Measurements from ENCODE around the gene PUM2.
"Not testable (repeated sequence)": the region's sequence is repeated elsewhere in the genome, so short reads cannot be mapped to it uniquely, and the experiment has no call there.

Gene PUM2

GRCh38 chr2:20350753-20351554 is at the start of gene PUM2:
Gene PUM2, minus strand, starts transcription at chr2:20350844. Its CDS starts 23,484 bp downstream, at chr2:20327360.
- DNase-seq (ENCODE audit: low read depth), result peak; percentile 89

GRCh38 chr2:20400306-20400705 is 49.7 kb upstream of the PUM2 start:
- no peak for DNase-seq (ENCODE audit: low read depth)

- DNase-seq (ENCODE audit: low read depth), result no peak
Measured at GRCh38 chr2:20398956-20399567, 48.4 kb upstream of the PUM2 start.

- no peak for DNase-seq (ENCODE audit: low read depth)
Measured at GRCh38 chr2:20397811-20398447, 47.3 kb upstream of the PUM2 start.

- DNase-seq (ENCODE audit: low read depth), result no peak
Measured at GRCh38 chr2:20396356-20397000, 45.8 kb upstream of the PUM2 start.

GRCh38 chr2:20393986-20394385 is 43.3 kb upstream of the PUM2 start:
- no peak for DNase-seq (ENCODE audit: low read depth)

GRCh38 chr2:20391951-20392699 is 41.5 kb upstream of the PUM2 start:
- no peak for DNase-seq (ENCODE audit: low read depth)

GRCh38 chr2:20390524-20391123 is 40.0 kb upstream of the PUM2 start:
- no peak for DNase-seq (ENCODE audit: low read depth)

- no peak for DNase-seq (ENCODE audit: low read depth)
Measured at GRCh38 chr2:20384953-20385352, 34.3 kb upstream of the PUM2 start.

- no peak for DNase-seq (ENCODE audit: low read depth)
Measured at GRCh38 chr2:20382965-20383810, 32.5 kb upstream of the PUM2 start.

GRCh38 chr2:20381457-20381856 is 30.8 kb upstream of the PUM2 start:
- DNase-seq (ENCODE audit: low read depth), result no peak

- DNase-seq (ENCODE audit: low read depth), result no peak
Measured at GRCh38 chr2:20378891-20379519, 28.4 kb upstream of the PUM2 start.

GRCh38 chr2:20378341-20378740 is 27.7 kb upstream of the PUM2 start:
- DNase-seq (ENCODE audit: low read depth), result no peak

- DNase-seq (ENCODE audit: low read depth), result no peak
Measured at GRCh38 chr2:20377741-20378140, 27.1 kb upstream of the PUM2 start.

- DNase-seq (ENCODE audit: low read depth), result not testable (repeated sequence)
Measured at GRCh38 chr2:20374982-20375381, 24.3 kb upstream of the PUM2 start.

- no peak for DNase-seq (ENCODE audit: low read depth)
Measured at GRCh38 chr2:20372896-20373640, 22.4 kb upstream of the PUM2 start.

GRCh38 chr2:20371323-20372025 is 20.8 kb upstream of the PUM2 start:
- DNase-seq (ENCODE audit: low read depth), result no peak

GRCh38 chr2:20370191-20370590 is 19.5 kb upstream of the PUM2 start:
- DNase-seq (ENCODE audit: low read depth), result no peak

- no peak for DNase-seq (ENCODE audit: low read depth)
Measured at GRCh38 chr2:20369366-20369765, 18.7 kb upstream of the PUM2 start.
